ENCODE data around the gene SLMAP.

DNA sequence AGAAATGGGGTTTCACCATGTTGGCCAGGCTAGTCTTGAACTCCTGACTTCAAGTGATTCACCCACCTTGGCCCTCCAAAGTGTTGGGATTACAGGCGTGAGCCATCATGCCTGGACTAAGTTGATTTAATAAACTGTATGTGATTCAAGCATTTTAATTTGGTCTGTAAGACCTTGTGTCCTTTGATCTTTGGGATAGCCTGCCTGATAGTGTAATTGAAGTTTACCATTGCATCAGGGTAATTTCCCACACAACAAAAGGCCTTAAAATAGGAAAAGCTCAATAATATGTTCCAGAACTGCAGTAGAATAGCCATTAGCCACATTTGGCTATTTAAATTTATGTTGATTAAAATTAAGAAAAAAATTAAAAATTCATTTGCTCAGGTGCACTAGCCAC, 38.0 kb upstream of the SLMAP start:
- TF ChIP-seq, protein P1, sequence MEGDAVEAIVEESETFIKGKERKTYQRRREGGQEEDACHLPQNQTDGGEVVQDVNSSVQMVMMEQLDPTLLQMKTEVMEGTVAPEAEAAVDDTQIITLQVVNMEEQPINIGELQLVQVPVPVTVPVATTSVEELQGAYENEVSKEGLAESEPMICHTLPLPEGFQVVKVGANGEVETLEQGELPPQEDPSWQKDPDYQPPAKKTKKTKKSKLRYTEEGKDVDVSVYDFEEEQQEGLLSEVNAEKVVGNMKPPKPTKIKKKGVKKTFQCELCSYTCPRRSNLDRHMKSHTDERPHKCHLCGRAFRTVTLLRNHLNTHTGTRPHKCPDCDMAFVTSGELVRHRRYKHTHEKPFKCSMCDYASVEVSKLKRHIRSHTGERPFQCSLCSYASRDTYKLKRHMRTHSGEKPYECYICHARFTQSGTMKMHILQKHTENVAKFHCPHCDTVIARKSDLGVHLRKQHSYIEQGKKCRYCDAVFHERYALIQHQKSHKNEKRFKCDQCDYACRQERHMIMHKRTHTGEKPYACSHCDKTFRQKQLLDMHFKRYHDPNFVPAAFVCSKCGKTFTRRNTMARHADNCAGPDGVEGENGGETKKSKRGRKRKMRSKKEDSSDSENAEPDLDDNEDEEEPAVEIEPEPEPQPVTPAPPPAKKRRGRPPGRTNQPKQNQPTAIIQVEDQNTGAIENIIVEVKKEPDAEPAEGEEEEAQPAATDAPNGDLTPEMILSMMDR (IDR thresholded peaks at IDR 0.05; ENCODE audit: borderline replicate concordance, extremely low read depth, low read length, poor library complexity, severe bottlenecking): no peak
- no peak for TF ChIP-seq EZH2 (IDR thresholded peaks at IDR 0.05; ENCODE audit: borderline replicate concordance, low read depth, low read length, severe bottlenecking)
